ENCODE results near the gene DECR2.

DECR2 gene, protein sequence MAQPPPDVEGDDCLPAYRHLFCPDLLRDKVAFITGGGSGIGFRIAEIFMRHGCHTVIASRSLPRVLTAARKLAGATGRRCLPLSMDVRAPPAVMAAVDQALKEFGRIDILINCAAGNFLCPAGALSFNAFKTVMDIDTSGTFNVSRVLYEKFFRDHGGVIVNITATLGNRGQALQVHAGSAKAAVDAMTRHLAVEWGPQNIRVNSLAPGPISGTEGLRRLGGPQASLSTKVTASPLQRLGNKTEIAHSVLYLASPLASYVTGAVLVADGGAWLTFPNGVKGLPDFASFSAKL

DNA sequence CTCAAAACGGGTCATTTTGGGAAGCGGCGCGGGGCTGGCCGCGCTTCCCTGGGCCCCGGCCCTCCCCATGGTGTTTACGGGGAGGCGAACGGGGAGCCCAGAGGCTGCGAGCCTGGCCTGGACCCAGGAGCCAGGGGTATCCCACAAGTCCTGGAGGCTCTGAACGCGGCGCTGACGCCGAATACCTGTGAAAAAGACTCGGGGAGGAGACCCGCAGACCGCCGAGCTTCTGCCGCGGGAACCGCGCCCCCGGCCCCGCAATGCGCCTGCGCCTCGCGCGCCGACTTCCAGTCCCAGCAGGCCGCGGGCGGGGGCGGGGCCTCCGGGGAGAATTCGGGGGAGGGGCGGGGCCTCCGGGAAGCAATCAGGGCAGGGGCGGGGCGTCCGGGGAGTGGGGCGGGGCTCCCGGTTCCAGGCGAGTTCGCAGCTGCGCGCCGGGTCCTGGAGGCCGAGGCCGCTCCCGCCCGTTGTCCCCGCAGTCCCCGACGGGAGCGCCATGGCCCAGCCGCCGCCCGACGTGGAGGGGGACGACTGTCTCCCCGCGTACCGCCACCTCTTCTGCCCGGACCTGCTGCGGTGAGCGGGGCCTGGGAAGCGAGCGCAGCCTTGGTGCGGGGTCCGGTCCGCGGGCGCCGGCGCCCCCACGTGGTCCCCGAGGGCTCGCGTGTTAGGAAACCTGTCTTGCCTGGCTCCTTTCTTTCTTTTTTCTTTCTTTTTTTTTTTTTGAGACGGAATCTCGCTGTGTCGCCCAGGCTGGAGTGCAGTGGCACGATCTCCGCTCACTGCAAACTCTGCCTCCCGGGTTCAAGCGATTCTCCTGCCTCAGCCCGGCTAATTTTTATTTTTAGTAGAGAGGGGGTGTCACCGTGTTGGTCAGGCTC is at the start of gene DECR2:
TSS of gene DECR2 (plus strand) at position 418 of the 881 bp plus-strand sequence. CDS start at position 497, 79 bp downstream.
- Histone ChIP-seq H3K36me3 (ENCODE audit: control insufficient read depth in 2 of 2, insufficient read depth in 1 of 2, low read length in 2 of 2) (peaks cover 0 to 27% of the 10 kb centered on the region in 2 experiments; a peak in 2 of 3 replicates), H3K4me3 (ENCODE audit: low read depth, low read length) (peak within 1 kb of the TSS; percentile 81), H3K27ac (ENCODE audit: extremely low read depth, low read depth, low read length) (peak within 1 kb of the TSS; percentile 90), H3K9me3 (ENCODE audit: control insufficient read depth, insufficient read depth, low read depth, low read length) (no peaks in the 10 kb centered on the region), H3K4me1 (ENCODE audit: control insufficient read depth, insufficient read depth, low read length) (no peaks in the 10 kb centered on the region)
- ChIA-PET POLR2A (interaction anchor here (0.6 to 1.8 kb wide), 15 partner anchors 10 to 628 kb away, joined by 3 to 14 read pairs (median 4); partner anchors contain the start of genes CAPN15, MRPL28 and RAB11FIP3), CTCF (interaction anchor here (0.6 to 0.7 kb wide), 3 partner anchors 8 to 28 kb away, joined by 3 read pairs; no protein-coding TSS in a partner anchor)
- TF ChIP-seq, protein P1, sequence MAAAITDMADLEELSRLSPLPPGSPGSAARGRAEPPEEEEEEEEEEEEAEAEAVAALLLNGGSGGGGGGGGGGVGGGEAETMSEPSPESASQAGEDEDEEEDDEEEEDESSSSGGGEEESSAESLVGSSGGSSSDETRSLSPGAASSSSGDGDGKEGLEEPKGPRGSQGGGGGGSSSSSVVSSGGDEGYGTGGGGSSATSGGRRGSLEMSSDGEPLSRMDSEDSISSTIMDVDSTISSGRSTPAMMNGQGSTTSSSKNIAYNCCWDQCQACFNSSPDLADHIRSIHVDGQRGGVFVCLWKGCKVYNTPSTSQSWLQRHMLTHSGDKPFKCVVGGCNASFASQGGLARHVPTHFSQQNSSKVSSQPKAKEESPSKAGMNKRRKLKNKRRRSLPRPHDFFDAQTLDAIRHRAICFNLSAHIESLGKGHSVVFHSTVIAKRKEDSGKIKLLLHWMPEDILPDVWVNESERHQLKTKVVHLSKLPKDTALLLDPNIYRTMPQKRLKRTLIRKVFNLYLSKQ (tag by site-specific recombination; IDR thresholded peaks at IDR 0.05; ENCODE audit: borderline replicate concordance): no peak
- peak; percentile 66 for TF ChIP-seq ZNF561 (tag by site-specific recombination; IDR thresholded peaks at IDR 0.05; ENCODE audit: borderline replicate concordance)
- TF ChIP-seq ZNF266 (tag by site-specific recombination; IDR thresholded peaks at IDR 0.05; ENCODE audit: low read depth): no peak
- TF ChIP-seq, protein P2, sequence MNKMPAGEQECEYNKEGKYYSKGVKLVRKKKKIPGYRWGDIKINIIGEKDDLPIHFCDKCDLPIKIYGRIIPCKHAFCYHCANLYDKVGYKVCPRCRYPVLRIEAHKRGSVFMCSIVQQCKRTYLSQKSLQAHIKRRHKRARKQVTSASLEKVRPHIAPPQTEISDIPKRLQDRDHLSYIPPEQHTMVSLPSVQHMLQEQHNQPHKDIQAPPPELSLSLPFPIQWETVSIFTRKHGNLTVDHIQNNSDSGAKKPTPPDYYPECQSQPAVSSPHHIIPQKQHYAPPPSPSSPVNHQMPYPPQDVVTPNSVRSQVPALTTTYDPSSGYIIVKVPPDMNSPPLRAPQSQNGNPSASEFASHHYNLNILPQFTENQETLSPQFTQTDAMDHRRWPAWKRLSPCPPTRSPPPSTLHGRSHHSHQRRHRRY (tag by site-specific recombination; IDR thresholded peaks at IDR 0.05): no peak
- TF ChIP-seq ZNF768 (tag by site-specific recombination; IDR thresholded peaks at IDR 0.05): peak; percentile 57; the same call in 1 of the 2 replicates
- peak; percentile 50; the same call in 1 of the 2 replicates for TF ChIP-seq ZNF239 (tag by site-specific recombination; IDR thresholded peaks at IDR 0.05)
- TF ChIP-seq ZNF660 (tag by site-specific recombination; IDR thresholded peaks at IDR 0.05): peak; percentile 57
- TF ChIP-seq, protein P3, sequence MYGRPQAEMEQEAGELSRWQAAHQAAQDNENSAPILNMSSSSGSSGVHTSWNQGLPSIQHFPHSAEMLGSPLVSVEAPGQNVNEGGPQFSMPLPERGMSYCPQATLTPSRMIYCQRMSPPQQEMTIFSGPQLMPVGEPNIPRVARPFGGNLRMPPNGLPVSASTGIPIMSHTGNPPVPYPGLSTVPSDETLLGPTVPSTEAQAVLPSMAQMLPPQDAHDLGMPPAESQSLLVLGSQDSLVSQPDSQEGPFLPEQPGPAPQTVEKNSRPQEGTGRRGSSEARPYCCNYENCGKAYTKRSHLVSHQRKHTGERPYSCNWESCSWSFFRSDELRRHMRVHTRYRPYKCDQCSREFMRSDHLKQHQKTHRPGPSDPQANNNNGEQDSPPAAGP (tag by site-specific recombination; IDR thresholded peaks at IDR 0.05): peak; percentile 60; the same call in 1 of the 2 replicates
- no peak for TF ChIP-seq ZNF426 (tag by site-specific recombination; IDR thresholded peaks at IDR 0.05)
- TF ChIP-seq ZEB2 (tag by site-specific recombination; IDR thresholded peaks at IDR 0.05): peak; percentile 92
- TF ChIP-seq ZNF311 (tag by site-specific recombination; IDR thresholded peaks at IDR 0.05; ENCODE audit: borderline replicate concordance): no peak
- no peak for TF ChIP-seq SETDB1 (IDR thresholded peaks at IDR 0.05; ENCODE audit: insufficient read length, low read length)
- TF ChIP-seq PRDM1 (tag by site-specific recombination; IDR thresholded peaks at IDR 0.05): no peak
- no peak for TF ChIP-seq ZNF416 (tag by site-specific recombination; IDR thresholded peaks at IDR 0.05)
- TF ChIP-seq MEIS1 (CRISPR knock-in tag; IDR thresholded peaks at IDR 0.05; ENCODE audit: borderline replicate concordance): no peak
- TF ChIP-seq, protein P4, sequence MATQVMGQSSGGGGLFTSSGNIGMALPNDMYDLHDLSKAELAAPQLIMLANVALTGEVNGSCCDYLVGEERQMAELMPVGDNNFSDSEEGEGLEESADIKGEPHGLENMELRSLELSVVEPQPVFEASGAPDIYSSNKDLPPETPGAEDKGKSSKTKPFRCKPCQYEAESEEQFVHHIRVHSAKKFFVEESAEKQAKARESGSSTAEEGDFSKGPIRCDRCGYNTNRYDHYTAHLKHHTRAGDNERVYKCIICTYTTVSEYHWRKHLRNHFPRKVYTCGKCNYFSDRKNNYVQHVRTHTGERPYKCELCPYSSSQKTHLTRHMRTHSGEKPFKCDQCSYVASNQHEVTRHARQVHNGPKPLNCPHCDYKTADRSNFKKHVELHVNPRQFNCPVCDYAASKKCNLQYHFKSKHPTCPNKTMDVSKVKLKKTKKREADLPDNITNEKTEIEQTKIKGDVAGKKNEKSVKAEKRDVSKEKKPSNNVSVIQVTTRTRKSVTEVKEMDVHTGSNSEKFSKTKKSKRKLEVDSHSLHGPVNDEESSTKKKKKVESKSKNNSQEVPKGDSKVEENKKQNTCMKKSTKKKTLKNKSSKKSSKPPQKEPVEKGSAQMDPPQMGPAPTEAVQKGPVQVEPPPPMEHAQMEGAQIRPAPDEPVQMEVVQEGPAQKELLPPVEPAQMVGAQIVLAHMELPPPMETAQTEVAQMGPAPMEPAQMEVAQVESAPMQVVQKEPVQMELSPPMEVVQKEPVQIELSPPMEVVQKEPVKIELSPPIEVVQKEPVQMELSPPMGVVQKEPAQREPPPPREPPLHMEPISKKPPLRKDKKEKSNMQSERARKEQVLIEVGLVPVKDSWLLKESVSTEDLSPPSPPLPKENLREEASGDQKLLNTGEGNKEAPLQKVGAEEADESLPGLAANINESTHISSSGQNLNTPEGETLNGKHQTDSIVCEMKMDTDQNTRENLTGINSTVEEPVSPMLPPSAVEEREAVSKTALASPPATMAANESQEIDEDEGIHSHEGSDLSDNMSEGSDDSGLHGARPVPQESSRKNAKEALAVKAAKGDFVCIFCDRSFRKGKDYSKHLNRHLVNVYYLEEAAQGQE (tag by site-specific recombination; IDR thresholded peaks at IDR 0.05): no peak
- TF ChIP-seq ZNF621 (tag by site-specific recombination; IDR thresholded peaks at IDR 0.05): no peak
- TF ChIP-seq REPIN1 (tag by site-specific recombination; IDR thresholded peaks at IDR 0.05; ENCODE audit: low read depth): peak; percentile 56
- no peak for TF ChIP-seq ZNF558 (tag by site-specific recombination; IDR thresholded peaks at IDR 0.05)
- TF ChIP-seq, protein P5, sequence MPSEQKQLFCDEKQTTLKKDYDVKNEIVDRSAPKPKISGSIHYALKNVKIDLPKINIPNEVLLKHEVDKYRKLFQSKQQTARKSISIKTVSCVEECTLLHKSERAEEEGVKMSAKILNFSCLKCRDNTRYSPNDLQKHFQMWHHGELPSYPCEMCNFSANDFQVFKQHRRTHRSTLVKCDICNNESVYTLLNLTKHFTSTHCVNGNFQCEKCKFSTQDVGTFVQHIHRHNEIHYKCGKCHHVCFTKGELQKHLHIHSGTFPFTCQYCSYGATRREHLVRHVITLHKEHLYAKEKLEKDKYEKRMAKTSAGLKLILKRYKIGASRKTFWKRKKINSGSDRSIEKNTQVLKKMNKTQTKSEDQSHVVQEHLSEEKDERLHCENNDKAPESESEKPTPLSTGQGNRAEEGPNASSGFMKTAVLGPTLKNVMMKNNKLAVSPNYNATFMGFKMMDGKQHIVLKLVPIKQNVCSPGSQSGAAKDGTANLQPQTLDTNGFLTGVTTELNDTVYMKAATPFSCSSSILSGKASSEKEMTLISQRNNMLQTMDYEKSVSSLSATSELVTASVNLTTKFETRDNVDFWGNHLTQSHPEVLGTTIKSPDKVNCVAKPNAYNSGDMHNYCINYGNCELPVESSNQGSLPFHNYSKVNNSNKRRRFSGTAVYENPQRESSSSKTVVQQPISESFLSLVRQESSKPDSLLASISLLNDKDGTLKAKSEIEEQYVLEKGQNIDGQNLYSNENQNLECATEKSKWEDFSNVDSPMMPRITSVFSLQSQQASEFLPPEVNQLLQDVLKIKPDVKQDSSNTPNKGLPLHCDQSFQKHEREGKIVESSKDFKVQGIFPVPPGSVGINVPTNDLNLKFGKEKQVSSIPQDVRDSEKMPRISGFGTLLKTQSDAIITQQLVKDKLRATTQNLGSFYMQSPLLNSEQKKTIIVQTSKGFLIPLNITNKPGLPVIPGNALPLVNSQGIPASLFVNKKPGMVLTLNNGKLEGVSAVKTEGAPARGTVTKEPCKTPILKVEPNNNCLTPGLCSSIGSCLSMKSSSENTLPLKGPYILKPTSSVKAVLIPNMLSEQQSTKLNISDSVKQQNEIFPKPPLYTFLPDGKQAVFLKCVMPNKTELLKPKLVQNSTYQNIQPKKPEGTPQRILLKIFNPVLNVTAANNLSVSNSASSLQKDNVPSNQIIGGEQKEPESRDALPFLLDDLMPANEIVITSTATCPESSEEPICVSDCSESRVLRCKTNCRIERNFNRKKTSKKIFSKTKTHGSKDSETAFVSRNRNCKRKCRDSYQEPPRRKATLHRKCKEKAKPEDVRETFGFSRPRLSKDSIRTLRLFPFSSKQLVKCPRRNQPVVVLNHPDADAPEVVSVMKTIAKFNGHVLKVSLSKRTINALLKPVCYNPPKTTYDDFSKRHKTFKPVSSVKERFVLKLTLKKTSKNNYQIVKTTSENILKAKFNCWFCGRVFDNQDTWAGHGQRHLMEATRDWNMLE (tag by site-specific recombination; conservative IDR thresholded peaks at IDR 0.05; ENCODE audit: low read depth): no peak
- TF ChIP-seq ZNF776 (tag by site-specific recombination; IDR thresholded peaks at IDR 0.05; ENCODE audit: borderline replicate concordance): no peak
- TF ChIP-seq ZNF24 (tag by site-specific recombination; IDR thresholded peaks at IDR 0.05): no peak
- TF ChIP-seq GFI1B (tag by site-specific recombination; IDR thresholded peaks at IDR 0.05): no peak
